ENCODE measurements around the gene PACRG.

PACRG gene

GRCh38 chr6:162710936-162711335 is 16.8 kb upstream of the PACRG start:
- ATAC-seq = no peak
- TF ChIP-seq CREB5 (CRISPR knock-in tag; IDR thresholded peaks at IDR 0.05; ENCODE audit: low read depth) (no peak), SNAI2 (CRISPR knock-in tag; IDR thresholded peaks at IDR 0.05) (no peak)

GRCh38 chr6:162711376-162711775 is 16.4 kb upstream of the PACRG start:
- TF ChIP-seq CSRNP3 (CRISPR knock-in tag; IDR thresholded peaks at IDR 0.05) (no peak), SNAI2 (CRISPR knock-in tag; IDR thresholded peaks at IDR 0.05) (no peak), ZFP3 (CRISPR knock-in tag; IDR thresholded peaks at IDR 0.05) (no peak), PPARA (CRISPR knock-in tag; IDR thresholded peaks at IDR 0.05; ENCODE audit: borderline replicate concordance) (no peak), ESRRG (CRISPR knock-in tag; IDR thresholded peaks at IDR 0.05) (no peak), PATZ1 (CRISPR knock-in tag; IDR thresholded peaks at IDR 0.05; ENCODE audit: borderline replicate concordance) (no peak), TSHZ2 (CRISPR knock-in tag; IDR thresholded peaks at IDR 0.05) (no peak), ZC3H10 (CRISPR knock-in tag; IDR thresholded peaks at IDR 0.05) (no peak), CSDC2 (CRISPR knock-in tag; IDR thresholded peaks at IDR 0.05) (no peak), TCF4 (CRISPR knock-in tag; IDR thresholded peaks at IDR 0.05; ENCODE audit: borderline replicate concordance) (no peak)
- ATAC-seq = no peak

- no peak for ATAC-seq
- no peak for TF ChIP-seq ISL1 (CRISPR knock-in tag; IDR thresholded peaks at IDR 0.05)
- TF ChIP-seq SNAI2 (CRISPR knock-in tag; IDR thresholded peaks at IDR 0.05) = no peak
- no peak for TF ChIP-seq ZC3H10 (CRISPR knock-in tag; IDR thresholded peaks at IDR 0.05)
- no peak for TF ChIP-seq ZFP3 (CRISPR knock-in tag; IDR thresholded peaks at IDR 0.05)
- TF ChIP-seq CREB5 (CRISPR knock-in tag; IDR thresholded peaks at IDR 0.05; ENCODE audit: low read depth) = no peak
- no peak for TF ChIP-seq POU6F1 (CRISPR knock-in tag; IDR thresholded peaks at IDR 0.05; ENCODE audit: borderline replicate concordance, low read depth)
- TF ChIP-seq TSHZ2 (CRISPR knock-in tag; IDR thresholded peaks at IDR 0.05) = no peak
- TF ChIP-seq CSDC2 (CRISPR knock-in tag; IDR thresholded peaks at IDR 0.05) = no peak
- no peak for TF ChIP-seq PPARA (CRISPR knock-in tag; IDR thresholded peaks at IDR 0.05; ENCODE audit: borderline replicate concordance)
- TF ChIP-seq ZFP30 (CRISPR knock-in tag; IDR thresholded peaks at IDR 0.05) = no peak
- TF ChIP-seq PATZ1 (CRISPR knock-in tag; IDR thresholded peaks at IDR 0.05; ENCODE audit: borderline replicate concordance) = no peak
- no peak for TF ChIP-seq ZNF70 (CRISPR knock-in tag; IDR thresholded peaks at IDR 0.05)
- TF ChIP-seq BACH2 (CRISPR knock-in tag; IDR thresholded peaks at IDR 0.05; ENCODE audit: borderline replicate concordance) = no peak
- TF ChIP-seq TOX (CRISPR knock-in tag; IDR thresholded peaks at IDR 0.05; ENCODE audit: borderline replicate concordance) = no peak
- TF ChIP-seq RARB (CRISPR knock-in tag; IDR thresholded peaks at IDR 0.05) = no peak
- TF ChIP-seq TCF4 (CRISPR knock-in tag; IDR thresholded peaks at IDR 0.05; ENCODE audit: borderline replicate concordance) = no peak
- no peak for TF ChIP-seq ESRRG (CRISPR knock-in tag; IDR thresholded peaks at IDR 0.05)
- no peak for TF ChIP-seq ZNF565 (CRISPR knock-in tag; conservative IDR thresholded peaks at IDR 0.05; ENCODE audit: low read depth)
- TF ChIP-seq GLIS3 (CRISPR knock-in tag; IDR thresholded peaks at IDR 0.05) = no peak
These were observed 15.1 kb upstream of the PACRG start for GRCh38 chr6:162712694-162713093.
